ENCODE results near the gene RNF130.

Gene RNF130

GRCh38 chr5:180084638-180085561, 13.3 kb upstream of the RNF130 start:
- DNase-seq, result peak in 1 of 2 donors; percentile 28

GRCh38 chr5:180083529-180084060, 12.0 kb upstream of the RNF130 start:
- DNase-seq, result no peak

- no peak for DNase-seq
These were observed 11.3 kb upstream of the RNF130 start for GRCh38 chr5:180082633-180083420.

GRCh38 chr5:180081481-180081880, 9.9 kb upstream of the RNF130 start:
- no peak for DNase-seq

- peak in 1 of 2 donors; percentile 35 for DNase-seq
These were observed 9.1 kb upstream of the RNF130 start for GRCh38 chr5:180080486-180081280.

- DNase-seq, result no peak
These were observed 8.3 kb upstream of the RNF130 start for GRCh38 chr5:180079702-180080466.

GRCh38 chr5:180078348-180078747, 6.8 kb upstream of the RNF130 start:
- DNase-seq, result no peak

GRCh38 chr5:180077594-180078284, 6.2 kb upstream of the RNF130 start:
- DNase-seq, result no peak

GRCh38 chr5:180075703-180076102, 4.1 kb upstream of the RNF130 start:
- DNase-seq, result no peak

GRCh38 chr5:180074462-180074861, 2.9 kb upstream of the RNF130 start:
- DNase-seq, result no peak

- no peak for DNase-seq
These were observed 997 bp upstream of the RNF130 start for GRCh38 chr5:180072556-180072955.

- DNase-seq, result no peak
These were observed 643 bp upstream of the RNF130 start for GRCh38 chr5:180072256-180072548.

GRCh38 chr5:180070756-180071530, 616 bp downstream of the RNF130 start:
- DNase-seq, result peak; percentile 59 to 62

- peak; percentile 83 to 85 for DNase-seq
These were observed 1.8 kb downstream of the RNF130 start for GRCh38 chr5:180069589-180070247.

- no peak for DNase-seq
These were observed 3.0 kb downstream of the RNF130 start for GRCh38 chr5:180068519-180069090.

GRCh38 chr5:180067986-180068385, 3.6 kb downstream of the RNF130 start:
- DNase-seq, result no peak

- no peak for DNase-seq
These were observed 11.4 kb downstream of the RNF130 start for GRCh38 chr5:180060192-180060591.

GRCh38 chr5:180059326-180059725, 12.2 kb downstream of the RNF130 start:
- no peak for DNase-seq

- no peak for DNase-seq
These were observed 15.4 kb downstream of the RNF130 start for GRCh38 chr5:180056153-180056552.

GRCh38 chr5:180054226-180054625, 17.3 kb downstream of the RNF130 start:
- DNase-seq, result no peak
